ENCODE results near the gene NELL2.

- no peak for TF ChIP-seq STAT1 (conservative IDR thresholded peaks at IDR 0.05)
- TF ChIP-seq CTCF (IDR thresholded peaks at IDR 0.05 in 2 of 3, conservative IDR thresholded peaks at IDR 0.05 in 1 of 3; ENCODE audit: control insufficient read depth in 2 of 3, extremely low read depth in 1 of 3, insufficient read depth in 1 of 3, low read depth in 3 of 3, low read length in 3 of 3), result no peak
- no peak for TF ChIP-seq TAF1 (IDR thresholded peaks at IDR 0.05; ENCODE audit: borderline replicate concordance, low read depth, low read length)
- TF ChIP-seq SUZ12 (IDR thresholded peaks at IDR 0.05; ENCODE audit: unreplicated experiment), result no peak
- no peak for TF ChIP-seq JUND (IDR thresholded peaks at IDR 0.05; ENCODE audit: low read depth, low read length)
Measured at GRCh38 chr12:44628180-44628579, 247.9 kb downstream of the NELL2 start.
